ENCODE data around the gene SPHKAP.

SPHKAP gene

DNA sequence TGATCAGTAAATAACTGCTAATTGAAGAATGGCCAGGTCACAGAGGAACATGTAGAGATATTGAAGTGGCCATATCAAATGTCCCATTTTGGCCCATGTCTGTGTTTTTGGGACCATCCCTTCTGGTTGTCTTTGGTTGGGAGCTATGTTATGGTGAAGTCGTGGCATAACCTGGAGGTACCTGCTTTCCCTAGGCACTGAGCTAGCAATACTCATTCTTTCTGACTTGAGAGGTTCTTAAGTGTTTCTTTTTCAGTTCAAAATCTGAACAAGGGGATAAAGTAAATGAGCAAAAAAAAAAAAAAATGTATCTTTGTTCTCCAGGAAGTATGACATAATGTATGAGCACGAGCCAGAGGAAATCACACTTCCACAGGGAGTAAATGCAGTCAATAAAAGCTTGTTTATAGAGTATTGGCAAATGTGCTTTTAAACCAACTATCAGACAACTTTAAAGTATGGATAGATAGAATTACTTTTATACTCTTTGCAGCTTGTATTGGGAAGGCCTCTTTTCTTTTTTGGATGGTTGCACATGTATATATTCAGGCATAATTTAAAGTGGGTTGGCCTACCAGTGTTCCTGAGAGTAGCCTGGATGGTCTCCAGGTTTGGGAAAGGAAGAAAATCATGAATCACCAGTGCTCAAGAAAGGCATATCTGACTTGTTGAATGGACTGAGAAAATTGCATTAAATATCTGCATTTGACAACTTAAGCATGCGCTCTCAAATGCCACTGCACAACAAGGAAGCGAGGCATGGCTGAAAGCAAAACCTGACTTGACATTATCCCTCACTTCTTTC, 125.0 kb downstream of the SPHKAP start:
- TF ChIP-seq NFIC (IDR thresholded peaks at IDR 0.05), result no peak
- no peak for TF ChIP-seq CEBPB (IDR thresholded peaks at IDR 0.05)

DNA sequence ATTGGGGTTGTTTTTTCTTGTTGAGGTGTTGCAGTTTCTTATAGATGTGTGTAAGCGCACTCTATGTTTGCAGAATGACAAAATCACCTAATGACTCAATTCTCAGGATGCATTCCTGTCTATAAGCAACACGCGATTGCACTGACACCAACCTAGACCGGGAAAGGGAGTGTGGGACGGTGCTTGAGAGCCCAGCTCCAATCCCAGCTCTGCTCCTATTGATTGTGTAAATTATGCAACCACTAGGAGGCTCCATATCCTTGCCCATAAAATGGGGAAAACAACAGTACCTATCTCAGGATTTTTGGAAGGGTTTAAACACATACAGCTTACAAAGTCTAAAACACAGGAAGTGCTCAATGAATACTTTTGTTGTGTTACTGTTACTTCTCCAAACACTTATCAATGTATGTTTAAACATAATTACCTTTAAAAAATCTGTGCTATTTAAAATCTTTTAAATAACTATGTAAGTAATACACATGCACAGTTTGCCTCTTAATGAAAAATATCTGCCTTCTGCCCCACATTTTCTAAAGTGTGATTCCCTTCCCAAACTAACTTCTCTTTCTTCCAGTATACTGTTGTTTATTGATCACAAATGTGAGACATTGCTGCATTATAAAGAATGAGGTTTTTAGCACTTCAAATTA, 132.5 kb downstream of the SPHKAP start:
- 0 out of 2 replicates have a peak, but pooled peaks have one; percentile 46 for TF ChIP-seq CEBPB (IDR thresholded peaks at IDR 0.05)
- TF ChIP-seq EGR1 (IDR thresholded peaks at IDR 0.05), result no peak
- no peak for TF ChIP-seq NFIC (IDR thresholded peaks at IDR 0.05)
- TF ChIP-seq RAD21 (IDR thresholded peaks at IDR 0.05; ENCODE audit: low read depth), result peak; percentile 82
- TF ChIP-seq, protein P1, sequence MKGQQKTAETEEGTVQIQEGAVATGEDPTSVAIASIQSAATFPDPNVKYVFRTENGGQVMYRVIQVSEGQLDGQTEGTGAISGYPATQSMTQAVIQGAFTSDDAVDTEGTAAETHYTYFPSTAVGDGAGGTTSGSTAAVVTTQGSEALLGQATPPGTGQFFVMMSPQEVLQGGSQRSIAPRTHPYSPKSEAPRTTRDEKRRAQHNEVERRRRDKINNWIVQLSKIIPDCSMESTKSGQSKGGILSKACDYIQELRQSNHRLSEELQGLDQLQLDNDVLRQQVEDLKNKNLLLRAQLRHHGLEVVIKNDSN (IDR thresholded peaks at IDR 0.05), result no peak
- no peak for TF ChIP-seq EP300 (IDR thresholded peaks at IDR 0.05; ENCODE audit: borderline replicate concordance)
- no peak for TF ChIP-seq TEAD4 (IDR thresholded peaks at IDR 0.05)
- no peak for TF ChIP-seq TCF12 (IDR thresholded peaks at IDR 0.05; ENCODE audit: low read depth)

DNA sequence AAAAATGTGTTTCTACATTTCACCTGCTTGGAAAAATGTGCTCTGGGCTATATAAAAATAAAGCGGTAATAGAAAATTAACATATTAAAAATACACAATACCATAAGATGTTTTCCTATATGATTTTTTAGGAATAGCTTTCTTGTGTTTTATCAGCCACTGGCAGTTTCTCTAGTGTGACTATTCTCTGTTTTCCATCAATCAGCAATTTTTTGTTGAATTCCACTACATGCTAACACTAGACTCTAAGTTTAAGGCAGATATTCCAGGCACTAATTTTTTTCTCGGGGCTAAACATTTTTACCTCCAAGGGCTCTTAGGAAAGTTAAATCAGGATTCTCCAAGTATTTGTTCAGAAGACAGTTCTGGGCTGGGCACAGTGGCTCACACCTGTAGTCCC, 140.5 kb downstream of the SPHKAP start:
- TF ChIP-seq, protein P2, sequence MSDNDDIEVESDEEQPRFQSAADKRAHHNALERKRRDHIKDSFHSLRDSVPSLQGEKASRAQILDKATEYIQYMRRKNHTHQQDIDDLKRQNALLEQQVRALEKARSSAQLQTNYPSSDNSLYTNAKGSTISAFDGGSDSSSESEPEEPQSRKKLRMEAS (IDR thresholded peaks at IDR 0.05), result no peak
- no peak for TF ChIP-seq EP300 (IDR thresholded peaks at IDR 0.05; ENCODE audit: borderline replicate concordance)

DNA sequence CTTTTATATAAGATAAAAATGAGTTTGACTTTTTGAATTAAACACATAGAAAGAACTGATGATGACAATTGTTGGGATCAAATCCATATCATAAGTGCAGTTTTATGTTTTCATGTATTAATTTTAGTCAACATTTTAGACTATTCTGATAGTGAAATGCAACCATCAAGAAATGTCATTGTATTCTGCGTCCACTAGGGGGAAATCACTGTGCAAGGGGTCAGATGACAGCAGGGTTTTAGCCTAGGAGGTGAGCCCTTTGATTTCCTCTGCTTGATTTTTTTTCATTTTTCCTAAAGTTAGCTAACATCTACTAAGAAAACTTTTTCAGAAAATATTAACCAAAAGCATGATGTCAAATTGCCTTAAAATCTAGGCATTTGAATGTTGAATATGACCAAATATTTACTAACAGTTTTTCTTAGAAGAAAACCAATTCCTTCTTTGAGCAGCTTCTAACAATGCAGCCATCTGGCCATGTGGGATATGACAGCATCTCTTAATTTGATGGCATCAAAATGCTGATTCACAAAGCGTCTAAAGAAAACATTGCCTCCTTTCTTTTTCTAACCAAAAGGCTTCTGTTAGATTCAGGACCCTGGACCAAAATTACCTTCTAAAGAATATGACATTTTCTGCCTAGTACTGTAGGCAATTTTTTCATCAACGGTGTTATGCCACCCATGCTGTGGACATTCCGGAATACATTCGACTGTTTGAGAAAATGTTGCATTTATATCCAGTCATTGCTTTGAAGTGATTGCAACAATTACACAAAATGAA, 141.5 kb downstream of the SPHKAP start:
- TF ChIP-seq ZBTB7A (IDR thresholded peaks at IDR 0.05; ENCODE audit: low read depth) (no peak), FOXM1 (IDR thresholded peaks at IDR 0.05; ENCODE audit: borderline replicate concordance, low read depth) (no peak), EGR1 (IDR thresholded peaks at IDR 0.05) (no peak), RAD21 (IDR thresholded peaks at IDR 0.05; ENCODE audit: low read depth) (peak; percentile 44), CEBPB (IDR thresholded peaks at IDR 0.05) (no peak), EP300 (IDR thresholded peaks at IDR 0.05; ENCODE audit: borderline replicate concordance) (no peak), TEAD4 (IDR thresholded peaks at IDR 0.05) (no peak), CREB1 (IDR thresholded peaks at IDR 0.05; ENCODE audit: low read depth) (no peak)
- TF ChIP-seq, protein P3, sequence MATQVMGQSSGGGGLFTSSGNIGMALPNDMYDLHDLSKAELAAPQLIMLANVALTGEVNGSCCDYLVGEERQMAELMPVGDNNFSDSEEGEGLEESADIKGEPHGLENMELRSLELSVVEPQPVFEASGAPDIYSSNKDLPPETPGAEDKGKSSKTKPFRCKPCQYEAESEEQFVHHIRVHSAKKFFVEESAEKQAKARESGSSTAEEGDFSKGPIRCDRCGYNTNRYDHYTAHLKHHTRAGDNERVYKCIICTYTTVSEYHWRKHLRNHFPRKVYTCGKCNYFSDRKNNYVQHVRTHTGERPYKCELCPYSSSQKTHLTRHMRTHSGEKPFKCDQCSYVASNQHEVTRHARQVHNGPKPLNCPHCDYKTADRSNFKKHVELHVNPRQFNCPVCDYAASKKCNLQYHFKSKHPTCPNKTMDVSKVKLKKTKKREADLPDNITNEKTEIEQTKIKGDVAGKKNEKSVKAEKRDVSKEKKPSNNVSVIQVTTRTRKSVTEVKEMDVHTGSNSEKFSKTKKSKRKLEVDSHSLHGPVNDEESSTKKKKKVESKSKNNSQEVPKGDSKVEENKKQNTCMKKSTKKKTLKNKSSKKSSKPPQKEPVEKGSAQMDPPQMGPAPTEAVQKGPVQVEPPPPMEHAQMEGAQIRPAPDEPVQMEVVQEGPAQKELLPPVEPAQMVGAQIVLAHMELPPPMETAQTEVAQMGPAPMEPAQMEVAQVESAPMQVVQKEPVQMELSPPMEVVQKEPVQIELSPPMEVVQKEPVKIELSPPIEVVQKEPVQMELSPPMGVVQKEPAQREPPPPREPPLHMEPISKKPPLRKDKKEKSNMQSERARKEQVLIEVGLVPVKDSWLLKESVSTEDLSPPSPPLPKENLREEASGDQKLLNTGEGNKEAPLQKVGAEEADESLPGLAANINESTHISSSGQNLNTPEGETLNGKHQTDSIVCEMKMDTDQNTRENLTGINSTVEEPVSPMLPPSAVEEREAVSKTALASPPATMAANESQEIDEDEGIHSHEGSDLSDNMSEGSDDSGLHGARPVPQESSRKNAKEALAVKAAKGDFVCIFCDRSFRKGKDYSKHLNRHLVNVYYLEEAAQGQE (IDR thresholded peaks at IDR 0.05; ENCODE audit: low read depth), result peak; percentile 15; the same call in 1 of the 2 replicates
- TF ChIP-seq, protein P2 (IDR thresholded peaks at IDR 0.05), result no peak
- TF ChIP-seq, protein P1 (IDR thresholded peaks at IDR 0.05), result no peak

DNA sequence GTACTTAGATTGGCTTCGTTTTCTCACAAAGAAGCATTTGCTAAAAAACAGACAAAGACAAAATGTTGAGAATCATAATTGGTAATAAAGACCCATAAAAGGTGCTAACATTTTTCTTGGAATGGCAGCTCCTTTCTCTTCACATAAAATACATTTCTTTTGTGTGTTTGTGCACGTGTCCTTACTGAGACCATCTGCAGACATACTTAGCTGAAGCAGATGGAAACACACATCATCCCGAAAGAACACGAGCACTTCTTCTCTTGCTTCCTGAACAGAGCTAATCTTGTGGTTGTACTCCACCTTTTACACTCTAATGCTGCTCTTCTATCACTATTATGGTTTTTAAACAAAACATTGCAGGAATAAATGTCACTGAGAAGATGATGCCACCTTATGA, 142.5 kb downstream of the SPHKAP start:
- TF ChIP-seq EP300 (IDR thresholded peaks at IDR 0.05; ENCODE audit: borderline replicate concordance), result no peak
- no peak for TF ChIP-seq YY1 (IDR thresholded peaks at IDR 0.05; ENCODE audit: low read depth)
- no peak for TF ChIP-seq TEAD4 (IDR thresholded peaks at IDR 0.05)
- TF ChIP-seq FOXM1 (IDR thresholded peaks at IDR 0.05; ENCODE audit: borderline replicate concordance, low read depth), result no peak
- no peak for TF ChIP-seq NFIC (IDR thresholded peaks at IDR 0.05)
- TF ChIP-seq ZBTB7A (IDR thresholded peaks at IDR 0.05; ENCODE audit: low read depth), result no peak
- no peak for TF ChIP-seq CREB1 (IDR thresholded peaks at IDR 0.05; ENCODE audit: low read depth)
- no peak for TF ChIP-seq TAF1 (IDR thresholded peaks at IDR 0.05; ENCODE audit: low read depth)
- TF ChIP-seq EGR1 (IDR thresholded peaks at IDR 0.05), result no peak

DNA sequence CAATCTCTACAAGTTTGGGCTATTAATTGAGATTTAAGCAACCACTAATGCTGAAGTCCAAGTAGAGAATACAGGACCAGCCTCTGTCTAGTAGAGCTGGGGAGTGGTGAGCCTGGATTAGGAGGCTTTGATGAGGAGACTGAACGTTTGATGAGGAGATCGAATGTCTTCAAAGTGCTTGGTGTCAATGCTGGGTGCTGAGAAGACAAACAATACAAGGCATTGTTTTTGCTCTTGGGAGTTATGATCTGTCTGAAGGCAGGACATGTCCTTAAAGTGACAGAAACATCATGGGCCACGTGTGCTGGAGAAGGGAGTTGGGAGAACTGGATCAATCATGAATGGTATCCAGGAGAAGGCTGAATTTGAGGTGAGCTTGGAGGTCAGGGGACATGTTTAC, 143.6 kb downstream of the SPHKAP start:
- TF ChIP-seq, protein P3 (IDR thresholded peaks at IDR 0.05; ENCODE audit: low read depth), result no peak
- no peak for TF ChIP-seq EP300 (IDR thresholded peaks at IDR 0.05; ENCODE audit: borderline replicate concordance)
- no peak for TF ChIP-seq TCF12 (IDR thresholded peaks at IDR 0.05; ENCODE audit: low read depth)
- TF ChIP-seq NFIC (IDR thresholded peaks at IDR 0.05), result no peak
- no peak for TF ChIP-seq CEBPB (IDR thresholded peaks at IDR 0.05)
- TF ChIP-seq, protein P1 (IDR thresholded peaks at IDR 0.05), result no peak
- no peak for TF ChIP-seq RAD21 (IDR thresholded peaks at IDR 0.05; ENCODE audit: low read depth)
- TF ChIP-seq FOXM1 (IDR thresholded peaks at IDR 0.05; ENCODE audit: borderline replicate concordance, low read depth), result no peak
- TF ChIP-seq, protein P2 (IDR thresholded peaks at IDR 0.05), result no peak
- no peak for TF ChIP-seq CREB1 (IDR thresholded peaks at IDR 0.05; ENCODE audit: low read depth)
- TF ChIP-seq ZBTB7A (IDR thresholded peaks at IDR 0.05; ENCODE audit: low read depth), result no peak
- no peak for TF ChIP-seq YY1 (IDR thresholded peaks at IDR 0.05; ENCODE audit: low read depth)
- no peak for TF ChIP-seq TAF1 (IDR thresholded peaks at IDR 0.05; ENCODE audit: low read depth)
- no peak for TF ChIP-seq TEAD4 (IDR thresholded peaks at IDR 0.05)
- no peak for TF ChIP-seq EGR1 (IDR thresholded peaks at IDR 0.05)
